ENCODE data around the gene C1orf105. TPM values are rescaled to one million over a fixed set of nuclear protein-coding genes. Genes with fewer than 3 reads are reported as not detected.
A peak's percentile ranks its signal among the peaks of the same experiment; 100 is the strongest.

The C1orf105 gene
- total RNA-seq, 4 donors from 2014 or later: not detected

GRCh38 chr1:172386046-172386445 is 34.4 kb upstream of the C1orf105 start:
- intact Hi-C loops (cut with DNase I; ENCODE audit: low total_unique reads): no loop called here
- H3K4me3 ChIP-seq: no peak overlapping the region
- no peak for TF ChIP-seq POLR2AphosphoS5 (IDR thresholded peaks at IDR 0.05)
- no peak for TF ChIP-seq POLR2A (IDR thresholded peaks at IDR 0.05)
- no peak for TF ChIP-seq EP300 (IDR thresholded peaks at IDR 0.05; ENCODE audit: low read depth)
- TF ChIP-seq, protein P1, sequence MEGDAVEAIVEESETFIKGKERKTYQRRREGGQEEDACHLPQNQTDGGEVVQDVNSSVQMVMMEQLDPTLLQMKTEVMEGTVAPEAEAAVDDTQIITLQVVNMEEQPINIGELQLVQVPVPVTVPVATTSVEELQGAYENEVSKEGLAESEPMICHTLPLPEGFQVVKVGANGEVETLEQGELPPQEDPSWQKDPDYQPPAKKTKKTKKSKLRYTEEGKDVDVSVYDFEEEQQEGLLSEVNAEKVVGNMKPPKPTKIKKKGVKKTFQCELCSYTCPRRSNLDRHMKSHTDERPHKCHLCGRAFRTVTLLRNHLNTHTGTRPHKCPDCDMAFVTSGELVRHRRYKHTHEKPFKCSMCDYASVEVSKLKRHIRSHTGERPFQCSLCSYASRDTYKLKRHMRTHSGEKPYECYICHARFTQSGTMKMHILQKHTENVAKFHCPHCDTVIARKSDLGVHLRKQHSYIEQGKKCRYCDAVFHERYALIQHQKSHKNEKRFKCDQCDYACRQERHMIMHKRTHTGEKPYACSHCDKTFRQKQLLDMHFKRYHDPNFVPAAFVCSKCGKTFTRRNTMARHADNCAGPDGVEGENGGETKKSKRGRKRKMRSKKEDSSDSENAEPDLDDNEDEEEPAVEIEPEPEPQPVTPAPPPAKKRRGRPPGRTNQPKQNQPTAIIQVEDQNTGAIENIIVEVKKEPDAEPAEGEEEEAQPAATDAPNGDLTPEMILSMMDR (IDR thresholded peaks at IDR 0.05): no peak
- no peaks in the 10 kb centered on the region for H3K9me3 ChIP-seq
- H3K36me3 ChIP-seq: no peaks in the 10 kb centered on the region
- H3K27ac ChIP-seq: no peak overlapping the region
- no peaks in the 10 kb centered on the region for H3K27me3 ChIP-seq
- H3K4me1 ChIP-seq: peaks cover 5 to 42% (median 10%) of the 10 kb centered on the region in 4 donors
- 95% methylated on average over 2 of the region's 2 CpGs for WGBS, 2 donors (ENCODE audit: low coverage in 1 of 2)
- no peak for DNase-seq
- in situ Hi-C loops (cut with MboI; ENCODE audit: low pct_ligation_motif_present in 1 of 4, low pct_unique_long_range_greater_than_20kb in 1 of 4, low sequenced_read_pairs in 3 of 4): loop anchor here in 1 of 4 donors (25.0 kb wide), 1 partner anchor 199 kb away; no protein-coding TSS in a partner anchor

DNA sequence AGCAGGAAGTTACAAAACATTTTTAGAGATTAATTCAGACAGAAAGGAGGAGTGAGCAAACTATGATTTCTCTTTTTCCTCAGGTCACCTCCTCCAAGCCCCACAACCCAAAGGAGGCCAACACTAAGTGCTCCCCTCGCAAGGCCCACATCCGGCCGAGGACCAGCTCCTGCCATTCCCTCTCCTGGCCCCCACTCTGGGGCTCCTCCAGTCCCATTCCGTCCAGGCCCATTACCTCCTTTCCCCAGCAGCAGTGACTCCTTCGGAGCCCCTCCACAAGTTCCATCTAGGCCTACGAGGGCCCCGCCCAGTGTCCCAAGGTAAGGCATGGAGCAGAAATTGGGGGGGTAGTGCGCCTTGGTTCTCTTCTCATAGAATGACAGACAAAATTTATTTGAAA is 32.0 kb upstream of the C1orf105 start:
- DNase-seq: no peak
- intact Hi-C loops (cut with DNase I; ENCODE audit: low total_unique reads): no loop called here
- Histone ChIP-seq H3K27ac (no peak overlapping the region), H3K4me1 (peaks cover under 1 to 33% (median 3%) of the 10 kb centered on the region in 4 donors), H3K4me3 (no peak overlapping the region), H3K9me3 (no peaks in the 10 kb centered on the region), H3K27me3 (no peaks in the 10 kb centered on the region), H3K36me3 (no peaks in the 10 kb centered on the region)
- TF ChIP-seq, protein P1 (IDR thresholded peaks at IDR 0.05): no peak
- TF ChIP-seq POLR2AphosphoS5 (IDR thresholded peaks at IDR 0.05): no peak
- TF ChIP-seq EP300 (IDR thresholded peaks at IDR 0.05; ENCODE audit: low read depth): no peak
- no peak for TF ChIP-seq POLR2A (IDR thresholded peaks at IDR 0.05)
- in situ Hi-C loops (cut with MboI; ENCODE audit: low pct_ligation_motif_present in 1 of 4, low pct_unique_long_range_greater_than_20kb in 1 of 4, low sequenced_read_pairs in 3 of 4): loop anchor here in 1 of 4 donors (25.0 kb wide), 1 partner anchor 201 kb away; no protein-coding TSS in a partner anchor
- WGBS, 2 donors (ENCODE audit: low coverage in 1 of 2): 91 to 98% methylated on average over 8 of the region's 8 CpGs

GRCh38 chr1:172390301-172390682 is 30.2 kb upstream of the C1orf105 start:
- WGBS, 2 donors (ENCODE audit: low coverage in 1 of 2): 29 to 50% methylated on average over 1 to 3 of the region's 3 CpGs
- in situ Hi-C loops (cut with MboI; ENCODE audit: low pct_ligation_motif_present in 1 of 4, low pct_unique_long_range_greater_than_20kb in 1 of 4, low sequenced_read_pairs in 3 of 4): loop anchor here in 1 of 4 donors (25.0 kb wide), 1 partner anchor 203 kb away; no protein-coding TSS in a partner anchor
- peak overlapping the region; percentile 23 to 58 (median 40) for H3K27ac ChIP-seq

GRCh38 chr1:172390683-172391551 is 29.6 kb upstream of the C1orf105 start:
- in situ Hi-C loops (cut with MboI; ENCODE audit: low pct_ligation_motif_present in 1 of 4, low pct_unique_long_range_greater_than_20kb in 1 of 4, low sequenced_read_pairs in 3 of 4) (loop anchor here in 1 of 4 donors (25.0 kb wide), 1 partner anchor 204 kb away; no protein-coding TSS in a partner anchor), intact Hi-C loops (cut with DNase I; ENCODE audit: low total_unique reads) (no loop called here)
- Histone ChIP-seq H3K27me3 (no peaks in the 10 kb centered on the region), H3K36me3 (no peaks in the 10 kb centered on the region), H3K4me1 (peaks cover 11 to 38% (median 17%) of the 10 kb centered on the region in 4 donors), H3K9me3 (no peaks in the 10 kb centered on the region), H3K4me3 (no peak overlapping the region), H3K27ac (peak overlapping the region; percentile 23 to 58 (median 40))
- 57 to 61% methylated on average over 5 to 9 of the region's 9 CpGs for WGBS, 2 donors (ENCODE audit: low coverage in 1 of 2)
- no peak for TF ChIP-seq POLR2AphosphoS5 (IDR thresholded peaks at IDR 0.05)
- TF ChIP-seq, protein P1 (IDR thresholded peaks at IDR 0.05): no peak
- TF ChIP-seq POLR2A (IDR thresholded peaks at IDR 0.05): no peak
- TF ChIP-seq EP300 (IDR thresholded peaks at IDR 0.05; ENCODE audit: low read depth): no peak
- DNase-seq: peak; percentile 26

More at GRCh38 chr1:172390301-172390682, 30.2 kb upstream of the C1orf105 start:
- TF ChIP-seq POLR2AphosphoS5 (IDR thresholded peaks at IDR 0.05): no peak
- TF ChIP-seq, protein P1 (IDR thresholded peaks at IDR 0.05): no peak
- no peak for TF ChIP-seq EP300 (IDR thresholded peaks at IDR 0.05; ENCODE audit: low read depth)
- no peak for TF ChIP-seq POLR2A (IDR thresholded peaks at IDR 0.05)
- DNase-seq: no peak
- Histone ChIP-seq H3K4me1 (peaks cover 11 to 38% (median 17%) of the 10 kb centered on the region in 4 donors), H3K9me3 (no peaks in the 10 kb centered on the region), H3K27me3 (no peaks in the 10 kb centered on the region), H3K36me3 (no peaks in the 10 kb centered on the region), H3K4me3 (no peak overlapping the region)
- intact Hi-C loops (cut with DNase I; ENCODE audit: low total_unique reads): no loop called here

Data from transverse colon (tissue), 4 donors.